ENCODE data around the gene OR6X1.

GRCh38 chr11:123707606-123708205 is 46.6 kb downstream of the OR6X1 start:
- TF ChIP-seq EZH2 (IDR thresholded peaks at IDR 0.05; ENCODE audit: borderline replicate concordance, low read length) (no peak), CTCF (IDR thresholded peaks at IDR 0.05; ENCODE audit: low read length) (peak; percentile 56; the same call in 1 of the 2 replicates)

All from OCI-LY1 (cell line).